Vagina (tissue), 2 donors: ENCODE results near the gene CDH9.

Experiments
- CTCF ChIP-seq, 3 experiments: fragments of 450-650 bp in 2 of 3; fragments of 200-600 bp in 1 of 3; sonication (generic) in 1 of 3; IDR thresholded peaks; one replicate each; pipeline ENCODE4 v1.5.1; 2017 to 2019; ENCODE audit warnings: antibody characterized with exemption in 3 of 3, mild to moderate bottlenecking in 2 of 3, moderate library complexity in 2 of 3
- POLR2AphosphoS5 ChIP-seq, 2 donors: sonication (generic); formaldehyde crosslinking; IDR thresholded peaks; one replicate each; pipeline ENCODE4 v1.9.0; 2017; ENCODE audit warnings: antibody characterized with exemption in 2 of 2, mild to moderate bottlenecking in 2 of 2, low read depth in 1 of 2; ENCODE audit not compliant: insufficient read depth in 1 of 2

GRCh38 chr5:27087747-27088146 lies 49.4 kb upstream of the CDH9 start:
- TF ChIP-seq CTCF (IDR thresholded peaks at IDR 0.05) (no peak), POLR2AphosphoS5 (IDR thresholded peaks at IDR 0.05; ENCODE audit: insufficient read depth in 1 of 2, low read depth in 1 of 2) (no peak)
